Nephron progenitor cell (in vitro differentiated cells): ENCODE results near the gene MCM3.

ENCODE experiments used
- DNase-seq: peaks from one replicate; pipeline ENCODE4 v3.0.0; 2021
- H3K27ac Mint-ChIP-seq: 2 replicates; pipeline ENCODE4 v1.8.0; 2021; ENCODE audit warnings: mild to moderate bottlenecking, moderate library complexity, mixed read lengths
- H3K27me3 Mint-ChIP-seq: 2 replicates; pipeline ENCODE4 v1.8.0; 2021; ENCODE audit warnings: mild to moderate bottlenecking, low read depth, mixed read lengths; ENCODE audit not compliant: poor library complexity
- H3K36me3 Mint-ChIP-seq: 2 replicates; pipeline ENCODE4 v1.8.0; 2021; ENCODE audit warnings: low read depth, mixed read lengths
- H3K4me1 Mint-ChIP-seq: 2 replicates; pipeline ENCODE4 v1.8.0; 2021; ENCODE audit warnings: mixed read lengths
- H3K4me3 Mint-ChIP-seq: 2 replicates; pipeline ENCODE4 v1.8.0; 2021; ENCODE audit warnings: mild to moderate bottlenecking, moderate library complexity, mixed read lengths
- H3K9me3 Mint-ChIP-seq: 2 replicates; pipeline ENCODE4 v1.8.0; 2021; ENCODE audit warnings: mild to moderate bottlenecking, moderate library complexity, mixed read lengths
- TF ChIP-seq, protein P1 (sequence below): fragments of 200-600 bp; sonication (generic); IDR thresholded peaks from 2 replicates; pipeline ENCODE4 v1.5.0; 2021; ENCODE audit warnings: antibody characterized with exemption

MCM3 gene

DNA sequence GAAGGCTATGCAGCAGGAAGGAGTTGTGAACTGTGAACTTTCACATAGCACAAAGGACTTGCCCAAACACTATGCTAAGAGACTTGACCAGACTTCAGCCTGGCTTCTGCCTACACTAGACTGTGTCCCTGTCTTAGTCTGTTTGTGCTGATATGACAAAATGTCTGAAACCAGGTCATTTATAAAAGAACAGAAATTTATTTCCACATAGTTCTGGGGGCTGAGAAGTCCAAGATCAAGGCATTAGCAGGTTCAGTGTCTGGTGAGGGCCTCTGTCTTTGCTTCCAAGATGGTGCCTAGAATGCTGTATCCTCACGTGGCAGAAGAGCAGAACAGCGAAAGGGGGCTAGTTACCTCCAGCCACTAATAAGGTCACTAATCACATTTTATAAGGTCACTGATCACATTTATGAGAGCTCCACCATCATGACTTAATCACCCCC lies 16.0 kb upstream of the MCM3 start:
- TF ChIP-seq, protein P1, sequence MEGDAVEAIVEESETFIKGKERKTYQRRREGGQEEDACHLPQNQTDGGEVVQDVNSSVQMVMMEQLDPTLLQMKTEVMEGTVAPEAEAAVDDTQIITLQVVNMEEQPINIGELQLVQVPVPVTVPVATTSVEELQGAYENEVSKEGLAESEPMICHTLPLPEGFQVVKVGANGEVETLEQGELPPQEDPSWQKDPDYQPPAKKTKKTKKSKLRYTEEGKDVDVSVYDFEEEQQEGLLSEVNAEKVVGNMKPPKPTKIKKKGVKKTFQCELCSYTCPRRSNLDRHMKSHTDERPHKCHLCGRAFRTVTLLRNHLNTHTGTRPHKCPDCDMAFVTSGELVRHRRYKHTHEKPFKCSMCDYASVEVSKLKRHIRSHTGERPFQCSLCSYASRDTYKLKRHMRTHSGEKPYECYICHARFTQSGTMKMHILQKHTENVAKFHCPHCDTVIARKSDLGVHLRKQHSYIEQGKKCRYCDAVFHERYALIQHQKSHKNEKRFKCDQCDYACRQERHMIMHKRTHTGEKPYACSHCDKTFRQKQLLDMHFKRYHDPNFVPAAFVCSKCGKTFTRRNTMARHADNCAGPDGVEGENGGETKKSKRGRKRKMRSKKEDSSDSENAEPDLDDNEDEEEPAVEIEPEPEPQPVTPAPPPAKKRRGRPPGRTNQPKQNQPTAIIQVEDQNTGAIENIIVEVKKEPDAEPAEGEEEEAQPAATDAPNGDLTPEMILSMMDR: no peak
- peaks cover 9% of the 10 kb centered on the region for H3K36me3 Mint-ChIP-seq
- H3K27me3 Mint-ChIP-seq: peaks cover 4% of the 10 kb centered on the region
- H3K27ac Mint-ChIP-seq: no peak overlapping the region
- H3K9me3 Mint-ChIP-seq: peaks cover 26% of the 10 kb centered on the region
- H3K4me1 Mint-ChIP-seq: peaks cover 8% of the 10 kb centered on the region
- DNase-seq: no peak
- H3K4me3 Mint-ChIP-seq: no peak overlapping the region

DNA sequence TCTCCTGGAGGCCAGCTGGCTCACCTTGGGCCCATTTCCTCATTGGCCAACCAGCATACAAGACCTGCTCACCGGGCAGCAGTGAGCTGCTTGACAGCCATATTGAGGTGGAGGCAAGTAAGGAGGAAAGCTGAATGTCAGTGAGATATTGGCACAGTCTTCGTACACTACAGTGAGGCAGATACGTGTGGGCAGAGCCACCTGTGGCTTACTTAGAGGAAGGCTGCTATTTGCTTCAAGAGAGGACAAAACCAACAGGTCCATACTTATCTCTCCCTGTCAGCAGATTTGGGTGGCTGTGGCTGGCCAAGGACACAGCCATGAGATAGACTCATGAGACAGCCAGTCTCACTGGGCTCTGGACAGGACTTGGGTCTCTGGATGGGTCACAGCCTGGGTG lies 15.1 kb upstream of the MCM3 start:
- DNase-seq: no peak
- Mint-ChIP-seq H3K27me3 (peaks cover 4% of the 10 kb centered on the region), H3K4me3 (no peak overlapping the region), H3K9me3 (peaks cover 30% of the 10 kb centered on the region), H3K36me3 (peaks cover 10% of the 10 kb centered on the region), H3K27ac (no peak overlapping the region), H3K4me1 (peaks cover under 1% of the 10 kb centered on the region)
- TF ChIP-seq, protein P1: no peak

DNA sequence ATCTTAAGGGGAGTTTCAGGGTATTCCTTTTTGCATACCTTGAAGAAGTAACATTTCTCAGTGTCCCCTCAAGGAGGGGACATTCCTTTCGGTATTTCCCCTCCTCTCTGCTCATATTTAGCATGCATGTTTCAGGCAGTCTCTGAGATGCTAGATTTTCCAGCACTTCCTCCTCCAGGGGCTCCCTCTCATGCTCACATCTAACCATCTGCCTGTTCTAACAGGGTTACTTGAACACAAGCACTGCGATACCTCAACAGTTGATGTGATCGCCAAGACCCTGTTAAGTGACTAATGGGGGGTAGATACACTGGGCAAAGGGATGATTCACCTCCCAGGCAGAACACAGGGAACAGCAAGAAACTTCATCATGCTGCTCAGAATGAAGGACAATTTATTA lies 12.9 kb upstream of the MCM3 start:
- H3K4me1 Mint-ChIP-seq: no peaks in the 10 kb centered on the region
- DNase-seq: no peak
- TF ChIP-seq, protein P1: no peak
- H3K27me3 Mint-ChIP-seq: peaks cover 7% of the 10 kb centered on the region
- no peak overlapping the region for H3K27ac Mint-ChIP-seq
- H3K9me3 Mint-ChIP-seq: peaks cover 30% of the 10 kb centered on the region
- H3K4me3 Mint-ChIP-seq: no peak overlapping the region
- peaks cover 14% of the 10 kb centered on the region for H3K36me3 Mint-ChIP-seq

DNA sequence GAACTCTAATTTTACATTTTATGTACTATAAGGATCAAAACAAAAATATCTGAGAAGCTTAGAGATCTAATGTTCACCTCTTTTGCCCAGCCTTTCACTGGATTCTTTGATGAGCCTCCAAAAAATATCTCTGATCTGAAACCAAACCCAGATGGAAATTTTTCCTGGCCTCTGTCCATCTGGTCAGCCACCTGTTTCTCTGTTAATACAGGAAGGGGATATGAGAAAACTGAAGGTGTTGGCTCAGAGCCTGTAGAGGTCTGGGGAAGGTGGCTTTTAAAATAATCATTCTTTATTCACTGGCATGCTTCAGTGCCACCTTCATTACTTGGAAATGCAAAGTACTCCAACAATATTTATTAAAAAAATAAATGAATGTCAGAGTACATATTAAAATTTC lies 8.5 kb upstream of the MCM3 start:
- TF ChIP-seq, protein P1: no peak
- H3K36me3 Mint-ChIP-seq: peaks cover 14% of the 10 kb centered on the region
- no peak overlapping the region for H3K27ac Mint-ChIP-seq
- H3K4me3 Mint-ChIP-seq: no peak overlapping the region
- H3K9me3 Mint-ChIP-seq: peaks cover 27% of the 10 kb centered on the region
- H3K27me3 Mint-ChIP-seq: peaks cover 3% of the 10 kb centered on the region
- no peak for DNase-seq
- H3K4me1 Mint-ChIP-seq: no peaks in the 10 kb centered on the region

DNA sequence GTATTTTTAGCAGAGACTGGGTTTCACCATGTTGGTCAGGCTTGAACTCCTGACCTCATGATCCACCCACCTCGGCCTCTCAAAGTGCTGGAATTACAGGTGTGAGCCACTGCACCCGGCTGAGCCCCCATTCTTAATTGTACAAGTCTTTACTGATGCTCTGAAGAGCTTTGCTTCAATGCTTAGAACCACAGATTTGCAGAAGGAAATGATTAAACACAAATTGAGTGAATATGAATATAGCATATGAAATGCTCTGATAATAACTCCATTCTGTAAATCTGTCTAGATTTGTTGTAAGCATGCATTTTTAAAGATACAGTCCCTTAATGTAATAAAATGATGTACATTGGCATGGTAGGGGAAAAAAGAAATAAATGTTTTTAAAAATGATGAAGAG lies 4.3 kb upstream of the MCM3 start:
- peaks cover 1% of the 10 kb centered on the region for H3K27me3 Mint-ChIP-seq
- no peak for DNase-seq

DNA sequence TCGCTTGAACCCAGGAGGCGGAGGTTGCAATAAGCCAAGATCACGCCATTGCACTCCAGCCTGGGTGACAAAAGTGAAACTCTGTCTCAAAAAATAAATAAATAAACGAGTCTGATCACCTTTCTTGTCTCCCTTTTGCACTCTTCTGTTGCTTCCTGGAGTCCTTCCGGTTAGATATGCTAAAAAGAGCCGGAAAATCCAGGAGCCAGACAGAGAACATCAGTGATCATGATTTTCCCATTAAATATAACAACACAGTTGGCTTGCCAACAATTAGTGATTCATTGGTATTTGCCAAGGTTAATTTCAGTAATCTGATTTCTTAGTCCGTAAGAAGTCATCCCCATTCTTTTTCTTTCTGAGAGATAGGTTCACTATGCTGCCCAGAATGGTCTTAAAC lies 3.7 kb upstream of the MCM3 start:
- Mint-ChIP-seq H3K27me3 (no peaks in the 10 kb centered on the region), H3K9me3 (no peaks in the 10 kb centered on the region), H3K27ac (no peak overlapping the region), H3K4me1 (peaks cover 15% of the 10 kb centered on the region), H3K36me3 (no peaks in the 10 kb centered on the region), H3K4me3 (no peak overlapping the region)
- TF ChIP-seq, protein P1: no peak
- DNase-seq: no peak

More for the DNA sequence above, 4.3 kb upstream of the MCM3 start:
- no peaks in the 10 kb centered on the region for H3K36me3 Mint-ChIP-seq
- no peak overlapping the region for H3K27ac Mint-ChIP-seq
- H3K4me3 Mint-ChIP-seq: no peak overlapping the region
- no peaks in the 10 kb centered on the region for H3K9me3 Mint-ChIP-seq
- H3K4me1 Mint-ChIP-seq: peaks cover 9% of the 10 kb centered on the region
- TF ChIP-seq, protein P1: no peak
